T1000 (cell line): Measurements from ENCODE around the gene SLC24A3.
"Not testable (repeated sequence)": the region's sequence is repeated elsewhere in the genome, so short reads cannot be mapped to it uniquely, and the experiment has no call there.

Experiments
- DNase-seq: peaks from one replicate; lab custom pipeline; 2025; ENCODE audit warnings: mixed read lengths; lab: John Stamatoyannopoulos, UW

SLC24A3 gene

DNA sequence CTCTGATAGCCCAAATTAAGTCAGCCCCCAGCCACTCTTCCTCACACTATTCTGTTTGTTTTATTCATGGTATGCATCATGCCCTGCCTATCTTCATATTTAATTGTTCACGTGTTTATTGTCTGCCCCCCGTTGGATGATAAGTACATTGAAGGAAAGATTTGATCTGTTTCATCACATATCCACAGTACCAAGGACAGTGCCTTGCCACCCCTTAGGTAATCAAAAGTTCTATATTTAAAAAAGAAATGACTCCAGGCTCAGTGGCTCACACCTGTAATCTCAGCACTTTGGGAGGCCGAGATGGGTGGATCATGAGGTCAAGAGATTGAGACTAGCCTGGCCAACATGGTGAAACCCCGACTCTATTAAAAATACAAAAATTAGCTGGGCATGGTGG, 535.5 kb downstream of the SLC24A3 start:
- no peak for DNase-seq

DNA sequence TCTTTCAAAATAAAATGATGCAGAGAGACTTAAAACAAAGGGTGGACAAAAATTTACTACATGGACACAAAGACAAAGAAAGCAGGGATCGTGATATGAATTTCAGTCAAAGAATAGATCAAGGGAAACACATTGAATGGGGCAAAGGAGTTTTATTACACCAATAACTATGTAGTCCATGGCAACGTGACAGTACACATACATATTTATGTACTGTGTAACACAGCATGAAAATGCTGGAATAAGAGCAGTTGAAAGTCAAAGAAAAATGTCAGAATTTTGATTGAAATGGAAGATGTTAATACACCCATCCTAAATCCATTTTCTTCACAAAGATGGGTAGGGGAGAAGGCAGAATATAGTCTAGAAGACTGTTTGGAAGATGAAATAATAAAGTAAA, 536.2 kb downstream of the SLC24A3 start:
- DNase-seq, result no peak

DNA sequence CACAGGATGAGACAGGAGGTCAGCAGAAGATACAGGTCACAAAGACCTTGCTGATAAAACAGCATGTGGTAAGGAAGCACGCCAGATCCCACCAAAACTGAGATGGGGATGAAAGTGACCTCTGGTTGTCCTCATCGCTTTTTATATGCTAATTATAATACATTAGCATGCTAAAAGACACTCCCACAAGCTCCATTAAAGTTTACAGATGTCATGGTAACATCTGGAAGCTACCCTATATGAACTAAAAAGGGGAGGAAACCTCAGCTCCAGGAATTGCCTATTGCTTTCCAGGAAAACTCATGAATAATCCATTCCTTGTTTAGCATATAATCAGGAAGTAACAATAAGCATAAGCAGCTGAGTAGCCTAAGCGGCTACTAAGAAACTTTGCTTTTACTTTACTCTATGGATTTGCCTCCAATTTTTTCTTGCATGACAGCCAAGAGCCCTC, 537.2 kb downstream of the SLC24A3 start:
- DNase-seq, result no peak

DNA sequence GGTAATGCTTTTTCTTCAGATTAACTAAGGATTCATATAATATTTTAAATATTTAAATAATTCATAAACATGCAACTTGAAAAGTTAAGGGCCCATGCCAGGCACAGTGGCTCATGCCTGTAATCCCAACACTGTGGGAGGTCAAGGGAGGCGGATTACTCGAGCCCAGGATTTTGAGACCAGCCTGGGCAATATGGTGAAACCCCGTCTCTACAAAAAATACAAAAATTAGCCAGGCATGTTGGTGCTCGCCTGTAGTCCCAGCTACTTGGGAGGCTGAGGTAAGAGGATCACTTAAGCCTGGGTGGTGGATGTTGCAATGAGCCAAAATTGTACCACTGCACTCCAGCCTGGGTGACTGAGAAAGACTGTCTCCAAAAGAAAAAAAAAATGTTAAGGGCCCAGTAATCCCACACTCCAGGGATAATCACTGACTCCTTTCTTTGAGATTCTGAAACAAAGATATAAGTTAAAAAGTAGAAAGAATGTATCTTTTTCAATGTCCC, 537.7 kb downstream of the SLC24A3 start:
- no peak for DNase-seq

DNA sequence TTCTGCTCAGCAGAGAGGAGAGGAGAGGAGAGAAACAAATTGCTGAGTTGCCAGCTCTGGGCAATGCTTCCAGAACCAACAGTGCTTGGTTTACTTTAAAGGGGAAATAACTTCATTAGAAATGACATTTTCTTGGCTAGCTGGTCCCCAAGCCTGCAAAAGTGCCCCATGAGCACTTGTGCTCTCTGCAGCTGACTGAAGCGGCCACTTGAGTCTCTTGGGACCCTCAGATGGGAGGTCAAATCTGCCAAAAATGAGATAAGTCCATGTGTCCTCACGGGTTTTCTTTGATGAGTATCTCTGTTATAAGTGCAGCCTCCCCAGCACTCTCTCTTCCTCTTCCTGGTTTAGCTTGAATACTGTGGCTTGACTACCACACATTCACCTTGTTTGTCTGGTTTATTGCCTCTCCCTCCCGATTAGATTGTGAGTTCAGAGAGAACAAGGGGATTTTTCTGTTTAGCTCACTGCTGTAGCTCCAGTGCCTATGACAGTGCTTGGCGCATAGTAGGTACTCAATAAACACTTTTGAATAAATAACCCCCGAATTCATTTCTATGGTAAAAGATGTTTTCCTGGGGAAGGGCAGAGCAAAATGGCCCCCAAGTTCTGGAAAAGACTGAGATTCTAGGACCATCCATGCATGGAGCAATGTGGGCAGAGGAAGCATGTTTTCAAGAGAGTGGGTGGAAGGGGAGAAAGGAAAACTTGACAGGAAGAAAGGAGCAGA, 538.6 kb downstream of the SLC24A3 start:
- no peak for DNase-seq

DNA sequence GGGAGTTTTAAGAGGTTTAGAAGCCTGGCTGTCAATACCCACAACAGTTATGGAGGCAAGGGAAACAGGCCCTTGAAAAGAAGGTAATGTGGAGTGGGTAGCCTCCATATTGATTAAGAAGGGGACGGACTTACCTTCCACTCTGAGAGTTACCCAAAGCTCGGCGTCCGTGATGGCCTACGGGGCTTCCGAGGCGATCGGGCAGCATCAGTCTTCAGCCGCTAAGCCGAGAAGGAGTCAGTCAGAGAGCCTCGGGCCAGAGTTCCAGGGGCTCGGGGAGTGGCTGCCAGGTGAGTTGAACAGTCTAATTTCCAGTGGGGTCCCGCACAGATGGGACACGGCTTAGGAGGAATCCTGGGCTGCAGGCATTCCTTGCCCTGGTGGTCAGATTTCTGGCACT, 541.8 kb downstream of the SLC24A3 start:
- not testable (repeated sequence) for DNase-seq

DNA sequence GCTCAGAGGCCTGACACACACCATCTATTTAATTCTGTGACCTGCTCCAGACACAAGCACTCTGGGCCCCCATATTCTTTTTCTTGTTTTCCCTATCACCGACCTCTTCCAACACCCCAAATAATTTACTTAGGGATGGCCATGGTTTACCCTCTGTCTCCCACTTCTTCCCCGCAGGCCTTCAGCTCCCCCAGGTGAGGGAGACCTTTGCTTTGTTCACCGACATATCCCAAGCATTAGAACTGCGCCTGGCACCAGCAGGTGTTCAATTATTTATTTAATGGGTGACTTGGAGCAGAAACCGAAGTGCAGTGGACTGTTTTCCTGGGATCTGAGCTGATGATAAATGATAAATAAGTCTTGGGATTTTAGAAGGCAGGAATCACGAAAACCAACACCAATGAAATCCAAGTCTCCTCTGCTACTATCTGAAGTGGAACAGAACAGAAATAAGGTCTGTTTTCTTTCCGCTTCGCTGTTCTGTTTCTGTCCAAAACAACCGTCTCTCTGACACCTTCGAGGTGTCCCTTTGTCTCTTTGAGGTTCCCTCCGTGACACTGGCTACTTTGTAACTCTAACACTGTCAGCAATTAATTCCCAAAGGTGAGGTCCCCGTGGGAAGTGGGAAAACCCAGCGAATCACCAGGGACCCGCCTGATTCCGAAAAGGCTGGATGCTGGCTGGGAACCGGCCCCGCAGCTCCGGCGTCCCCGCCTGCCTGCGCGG, 544.5 kb downstream of the SLC24A3 start:
- no peak for DNase-seq

DNA sequence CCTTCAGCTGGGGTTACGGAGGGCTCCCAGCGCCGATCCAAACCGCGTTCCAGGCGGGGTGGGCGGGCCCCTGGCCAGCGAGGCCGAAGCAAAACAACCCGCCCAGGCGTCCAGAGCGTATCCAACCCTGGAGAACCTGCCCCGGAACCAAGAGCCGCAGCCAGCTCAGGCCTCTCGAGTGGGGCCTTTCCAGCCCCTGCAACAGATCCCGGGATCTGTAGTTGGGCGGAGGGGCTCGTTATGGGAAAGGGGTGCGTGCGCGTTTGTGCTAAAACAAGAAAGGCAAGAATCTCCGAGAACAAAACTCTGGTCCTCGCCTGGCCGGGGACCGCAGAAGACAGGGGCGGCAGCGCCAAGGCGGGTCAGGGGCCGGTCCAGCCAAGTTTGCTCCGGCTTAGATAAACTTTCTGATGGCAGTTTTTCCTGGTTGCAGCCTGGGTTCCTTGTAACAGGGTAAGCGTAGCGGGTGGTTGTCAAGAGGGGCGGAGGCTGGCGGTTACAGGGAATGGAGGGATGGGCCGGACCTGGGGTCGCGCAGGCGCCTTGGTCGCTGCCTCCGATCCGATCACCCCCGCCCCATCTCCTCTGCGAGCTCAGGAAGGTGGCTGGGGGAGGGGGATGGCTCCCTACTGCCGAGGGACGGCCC, 545.2 kb downstream of the SLC24A3 start:
- DNase-seq, result peak; percentile 58

DNA sequence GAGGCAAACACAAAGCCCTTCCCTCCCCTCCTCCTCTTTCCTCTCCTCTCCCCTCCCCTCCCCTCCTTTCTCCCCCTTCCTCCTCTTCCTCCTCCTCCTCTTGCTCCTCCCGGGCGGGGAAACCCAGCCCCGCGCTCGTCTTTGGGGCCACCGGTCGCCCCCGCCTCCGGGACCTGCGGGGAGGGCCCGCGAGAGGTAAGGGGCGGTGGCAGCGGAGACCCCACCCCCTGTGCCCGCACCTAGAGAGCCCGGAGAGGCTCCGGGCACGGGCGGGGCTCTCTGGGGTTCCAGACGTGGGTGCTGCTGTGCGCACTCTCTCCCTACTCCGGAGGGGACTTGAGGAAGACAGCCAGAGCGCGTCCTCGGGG, 545.7 kb downstream of the SLC24A3 start, which contains the start of gene RIN2:
Gene RIN2 (plus strand): TSS at position 126 of the 368 bp plus-strand sequence. CDS start 131,344 bp downstream, outside the sequence.
- DNase-seq, result no peak

DNA sequence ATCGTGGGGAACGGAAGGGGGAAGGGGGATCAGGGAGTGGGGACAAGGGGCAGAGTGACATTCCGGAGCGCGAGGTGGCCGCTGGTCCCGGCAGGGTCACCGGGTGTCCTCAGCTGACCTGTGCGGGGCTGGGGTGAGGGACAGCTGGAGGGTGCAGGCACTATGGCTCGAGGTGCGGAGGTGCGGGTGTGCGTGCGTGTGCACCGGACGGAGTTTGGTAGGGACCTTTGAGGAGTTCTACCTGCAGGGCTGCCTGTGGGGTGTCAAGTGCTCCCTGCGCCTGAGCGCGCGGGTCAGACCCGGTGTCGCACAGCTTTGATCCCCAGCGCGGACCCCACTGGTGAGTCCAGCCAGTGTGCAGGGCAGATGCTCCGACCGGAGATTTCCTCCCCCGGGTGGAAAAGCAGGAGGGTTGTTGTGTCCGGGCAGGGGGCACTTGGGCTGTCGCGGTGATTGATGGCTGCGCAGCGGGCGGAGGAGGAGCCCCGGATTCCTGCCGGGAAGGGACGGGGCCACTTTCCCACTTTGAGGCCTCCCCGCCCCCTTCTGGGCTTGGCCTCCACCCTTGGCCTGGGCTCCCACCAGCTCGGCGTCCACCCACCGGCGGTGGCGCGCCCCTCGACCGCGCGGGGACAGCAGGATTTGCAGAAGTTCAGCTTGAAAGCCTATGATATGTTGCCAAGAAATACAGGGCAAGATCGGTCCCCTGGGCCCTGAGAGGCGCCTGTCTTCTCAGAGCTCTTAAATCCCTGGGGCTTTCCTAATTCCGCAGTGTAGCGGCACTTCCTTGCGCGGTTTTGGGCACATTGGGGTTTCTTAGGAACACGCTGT, 546.3 kb downstream of the SLC24A3 start:
- DNase-seq, result no peak

DNA sequence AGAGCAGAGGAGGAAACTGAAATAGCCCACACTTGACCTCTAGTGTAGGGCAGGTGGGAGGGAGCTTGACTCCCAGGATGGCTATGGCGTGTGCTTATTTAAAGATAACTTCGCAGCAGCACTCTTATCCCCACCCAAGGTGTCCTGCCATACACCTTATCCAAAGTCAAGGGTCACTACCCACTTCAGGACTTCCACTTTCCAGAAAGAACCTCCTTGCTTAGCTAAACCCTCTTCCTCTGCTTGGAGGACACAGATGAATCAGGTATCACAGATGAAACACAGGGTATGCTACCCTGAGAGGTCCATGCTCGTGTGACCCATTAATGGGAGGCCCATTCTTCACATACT, 547.9 kb downstream of the SLC24A3 start:
- DNase-seq, result no peak

DNA sequence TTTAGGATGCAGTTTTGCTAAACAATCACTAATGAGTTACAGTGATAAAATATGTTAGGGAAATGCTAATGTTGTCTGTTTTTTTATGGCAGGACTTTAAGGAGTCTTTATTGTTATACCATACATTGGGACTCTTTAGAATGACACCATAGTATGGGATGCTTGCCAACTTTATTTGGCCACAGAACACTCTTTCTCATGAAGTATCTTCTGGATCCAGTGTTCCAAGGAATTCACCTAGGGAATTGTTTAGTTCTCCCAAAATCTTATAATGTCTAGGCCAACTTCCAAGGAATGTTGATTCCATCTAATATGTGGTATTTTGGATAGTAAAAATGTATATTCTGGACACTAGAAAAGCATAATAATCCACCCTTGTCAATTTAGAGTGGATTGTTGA, 548.9 kb downstream of the SLC24A3 start:
- no peak for DNase-seq

DNA sequence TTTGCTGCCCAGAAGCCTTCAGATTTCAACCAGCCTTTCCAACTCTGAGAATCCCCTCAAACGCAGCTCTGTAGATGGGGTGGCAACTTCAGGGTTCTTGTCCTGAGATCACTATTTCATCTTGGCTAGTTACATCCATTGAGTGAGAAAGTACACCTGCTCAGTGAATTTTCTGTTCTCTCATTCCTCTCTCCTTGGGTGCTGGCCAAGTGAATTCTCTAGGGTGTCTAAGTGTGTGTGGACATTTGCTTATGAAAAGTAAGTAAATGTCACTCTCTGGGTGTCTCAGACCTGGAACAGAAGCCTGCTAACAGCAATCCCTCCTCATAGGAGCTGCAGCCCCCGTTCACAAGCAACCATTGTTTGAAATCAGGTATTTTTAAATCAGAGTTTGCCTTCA, 549.4 kb downstream of the SLC24A3 start:
- DNase-seq, result no peak

DNA sequence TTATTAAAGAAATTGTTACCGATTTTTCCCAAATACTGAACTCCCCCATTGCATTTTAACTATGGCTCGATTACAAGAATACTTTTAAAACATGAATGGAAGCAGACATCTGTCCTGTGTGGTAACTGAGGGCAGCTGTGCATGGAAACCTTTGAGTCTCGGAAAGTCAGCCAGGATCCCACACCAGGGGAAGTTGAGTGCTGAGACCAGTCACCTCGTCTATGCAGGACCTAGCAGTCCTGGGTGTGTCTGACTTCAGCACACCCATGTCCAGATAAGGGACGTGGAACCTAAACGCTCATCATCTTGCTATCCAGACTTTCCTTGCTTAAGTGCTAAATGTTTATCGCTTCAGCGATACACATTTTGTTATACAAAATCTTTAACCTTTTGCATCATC, 551.8 kb downstream of the SLC24A3 start:
- no peak for DNase-seq

DNA sequence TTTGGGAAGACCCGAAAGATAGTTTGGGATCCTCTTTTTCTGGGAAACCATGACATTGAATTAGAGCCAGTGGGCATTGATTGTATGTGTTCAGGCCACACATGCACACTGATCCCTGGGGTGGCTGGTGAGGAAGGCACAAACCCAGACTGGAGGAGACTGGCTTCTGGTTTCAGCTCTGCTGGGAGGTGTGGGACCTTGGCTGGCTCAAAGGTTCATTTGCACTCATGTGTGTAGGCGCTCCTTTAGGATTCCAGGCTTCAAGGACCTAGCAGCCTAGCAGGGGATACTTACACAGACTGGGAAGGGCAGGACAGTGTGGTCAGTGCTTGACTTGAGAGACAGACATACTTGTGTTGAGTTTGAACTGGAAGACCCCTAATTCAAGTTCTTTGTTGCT, 552.8 kb downstream of the SLC24A3 start:
- DNase-seq, result no peak

DNA sequence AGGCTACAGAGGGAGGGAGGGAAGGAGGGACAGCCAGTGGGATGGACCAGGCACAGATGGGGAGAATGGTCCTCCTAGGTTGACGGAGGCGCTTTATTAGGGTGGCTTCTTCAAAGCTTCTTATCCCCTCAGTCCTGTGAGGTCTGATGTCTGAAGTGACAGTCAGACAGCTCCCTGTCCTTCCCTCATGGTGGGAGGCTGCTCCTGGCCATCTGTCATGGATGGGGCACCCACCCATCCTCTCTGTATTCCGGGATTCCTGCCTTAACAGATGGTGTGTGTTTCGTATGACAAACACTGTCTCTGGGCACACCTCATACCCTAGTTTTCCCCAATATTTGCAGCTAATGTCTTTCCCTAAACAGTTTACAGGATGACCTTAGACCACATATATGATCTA, 553.5 kb downstream of the SLC24A3 start:
- no peak for DNase-seq

DNA sequence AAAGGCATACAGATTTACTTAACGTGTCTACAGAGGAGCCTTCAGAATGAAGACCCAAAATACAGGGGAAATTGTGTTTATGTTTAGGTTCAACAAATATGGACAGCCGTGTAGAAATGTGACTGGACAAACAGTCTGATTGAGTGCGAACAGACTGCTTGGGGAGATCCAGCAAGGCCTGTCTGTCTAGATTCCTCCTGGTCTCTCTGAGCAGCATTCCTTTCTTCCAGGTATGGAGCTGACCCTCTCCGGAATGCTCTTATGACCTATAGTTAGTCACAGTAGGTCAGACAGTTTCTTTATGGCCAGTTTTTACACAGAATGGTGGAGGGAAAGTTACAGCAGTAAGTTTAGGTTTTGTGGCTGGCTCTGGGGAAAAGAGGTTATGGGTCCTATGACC, 554.6 kb downstream of the SLC24A3 start:
- no peak for DNase-seq

DNA sequence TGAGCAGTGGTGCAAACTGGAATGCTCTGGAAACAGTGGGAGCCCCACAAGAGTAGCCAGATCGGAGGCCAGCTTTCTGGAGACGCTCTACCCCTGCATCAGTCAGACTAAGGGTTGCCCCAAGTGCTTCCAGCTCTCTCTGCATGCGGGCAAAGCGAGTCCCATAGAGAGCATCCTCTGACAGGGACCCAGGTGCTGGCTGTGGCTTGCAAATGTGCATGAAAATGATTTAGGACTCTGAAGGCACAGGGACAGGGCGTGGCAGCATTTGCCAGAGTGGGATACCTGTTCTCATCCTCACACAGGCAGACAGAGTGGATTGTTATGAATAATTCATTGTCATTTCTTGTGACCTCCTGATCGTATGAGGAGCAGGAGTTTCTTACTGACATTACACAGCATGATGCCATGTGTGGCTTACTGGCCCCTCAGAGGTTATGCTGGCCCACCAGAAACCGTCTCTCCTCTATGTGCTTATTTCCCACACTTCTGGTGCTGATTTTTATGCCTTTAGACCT, 555.9 kb downstream of the SLC24A3 start:
- no peak for DNase-seq

DNA sequence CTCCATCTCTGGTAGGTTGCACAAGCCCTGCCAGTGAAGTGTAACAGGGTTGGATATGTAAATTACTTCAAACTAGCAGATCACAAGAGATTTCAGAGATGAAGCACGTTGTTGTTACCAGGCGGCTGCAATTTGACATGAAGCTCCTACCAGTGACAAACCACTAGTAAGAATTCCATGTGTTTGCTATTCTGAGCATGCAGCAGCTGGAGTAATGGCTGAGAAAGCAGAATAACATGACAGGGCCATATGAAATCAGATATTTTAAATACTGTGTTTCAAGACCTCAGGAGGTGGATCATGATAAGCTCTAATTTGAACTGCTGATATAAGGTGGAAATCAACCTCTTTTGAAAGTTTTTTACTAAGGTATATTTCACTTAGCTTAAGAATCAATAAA, 557.1 kb downstream of the SLC24A3 start:
- DNase-seq, result no peak

DNA sequence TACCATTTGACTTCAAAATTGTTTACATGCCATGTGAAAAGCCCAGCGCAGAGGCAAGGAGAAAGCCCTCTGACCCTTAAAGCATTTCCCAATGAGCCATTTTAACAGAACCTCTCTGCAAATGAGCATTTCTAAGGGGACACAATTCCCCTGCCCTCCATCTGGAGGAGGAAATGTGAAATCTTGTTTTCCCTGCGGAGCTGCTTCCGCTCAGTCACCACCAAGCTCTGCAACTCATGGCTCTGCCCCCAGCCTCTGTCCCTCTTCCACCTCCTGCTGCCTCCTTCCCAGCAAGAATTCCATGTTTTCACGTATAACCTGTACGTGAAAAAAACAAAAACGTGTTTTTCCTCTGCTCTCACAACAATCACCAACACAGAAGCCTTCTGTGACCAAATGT, 557.9 kb downstream of the SLC24A3 start:
- DNase-seq, result no peak

DNA sequence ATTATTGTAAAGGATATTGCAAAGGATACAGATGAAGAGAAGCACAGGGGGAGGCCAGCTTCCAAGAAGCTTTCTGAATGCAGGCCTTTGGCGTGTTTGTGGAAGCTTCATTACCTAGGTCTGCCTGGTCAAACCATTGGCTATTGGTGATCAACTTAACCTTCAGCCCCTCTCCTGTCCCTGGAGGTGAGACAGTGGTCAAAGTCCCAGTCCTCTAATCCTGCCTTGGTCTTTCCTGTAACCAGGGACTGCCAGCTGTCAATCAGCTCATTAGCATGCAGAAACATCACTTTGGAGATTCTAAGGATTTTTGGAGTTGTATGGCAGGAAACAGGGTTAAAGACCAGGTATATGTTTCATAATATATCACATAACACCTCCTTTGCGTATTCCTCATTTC, 558.6 kb downstream of the SLC24A3 start:
- DNase-seq, result no peak
